K562 (cell line): Measurements from ENCODE around the gene SH3BGRL3. TPM values are rescaled to one million over a fixed set of nuclear protein-coding genes. Genes with fewer than 3 reads are reported as not detected.
A peak's percentile ranks its signal among the peaks of the same experiment; 100 is the strongest.

ENCODE experiments used
- ARID3A ChIP-seq: IDR thresholded peaks from 2 replicates; pipeline ENCODE4 v1.6.1; 2012; ENCODE audit warnings: low read depth, low read length, improper control_type of control experiment, borderline replicate concordance
- BRD4 ChIP-seq: fragments of 200-600 bp; sonication (generic); IDR thresholded peaks from 2 replicates; pipeline ENCODE4 v1.6.1; 2017; ENCODE audit warnings: inconsistent platforms
- CBX2 ChIP-seq: fragments of 200-600 bp; sonication (generic); IDR thresholded peaks from one replicate; pipeline ENCODE4 v1.6.1; 2012; ENCODE audit warnings: mild to moderate bottlenecking, low read length, inconsistent platforms; ENCODE audit not compliant: insufficient read depth, poor library complexity, severe bottlenecking
- EGR1 ChIP-seq: fragments of 450-650 bp; conservative IDR thresholded peaks from 2 replicates; pipeline ENCODE4 v1.6.1; 2017; ENCODE audit warnings: mild to moderate bottlenecking
- GTF2B ChIP-seq: IDR thresholded peaks from 2 replicates; pipeline ENCODE4 v1.6.1; 2011; ENCODE audit not compliant: insufficient read length; ENCODE audit errors: extremely low read depth
- GTF2E2 ChIP-seq: fragments of 200-800 bp; sonication (Bioruptor generic); IDR thresholded peaks from 2 replicates; pipeline ENCODE4 v1.6.1; 2016; ENCODE audit warnings: missing genetic modification characterization, missing compliant biosample characterization
- HMGN3 ChIP-seq: IDR thresholded peaks from 2 replicates; pipeline ENCODE4 v1.6.1; 2011; ENCODE audit warnings: borderline replicate concordance, low read depth, mild to moderate bottlenecking, mixed read lengths, low read length; ENCODE audit not compliant: insufficient read length; ENCODE audit errors: extremely low read depth
- IFI16 ChIP-seq: fragments of 250-450 bp; sonication (Bioruptor Pico); IDR thresholded peaks from 2 replicates; pipeline ENCODE4 v2.1.2; 2022; ENCODE audit warnings: mild to moderate bottlenecking, inconsistent platforms
- JUN ChIP-seq, 2 experiments: sonication (generic) in 1 of 2; formaldehyde crosslinking in 1 of 2; IDR thresholded peaks; 2 replicates each; pipeline versions ENCODE4 v1.6.1 to v1.8.0; 2012 to 2022; ENCODE audit warnings: borderline replicate concordance in 2 of 2, mild to moderate bottlenecking in 2 of 2, improper control_type of control experiment in 1 of 2, low read depth in 1 of 2, low read length in 1 of 2, missing genetic modification reagents in 1 of 2
- KLF10 ChIP-seq: fragments of 250-450 bp; sonication (Bioruptor Pico); IDR thresholded peaks from 2 replicates; pipeline ENCODE4 v1.6.1; 2021; ENCODE audit warnings: matching md5 sums
- MBD1 ChIP-seq: fragments of 250-450 bp; sonication (Bioruptor Pico); IDR thresholded peaks from 2 replicates; pipeline ENCODE4 v1.8.0; 2022; ENCODE audit warnings: inconsistent platforms
- PCBP1 ChIP-seq: fragments of 200-400 bp; formaldehyde crosslinking; IDR thresholded peaks from 2 replicates; pipeline ENCODE4 v1.6.1; 2018; ENCODE audit warnings: mild to moderate bottlenecking, low read depth, low read length; ENCODE audit not compliant: poor library complexity, severe bottlenecking
- PHF8 ChIP-seq: fragments of 200-600 bp; sonication (generic); IDR thresholded peaks from 2 replicates; pipeline ENCODE4 v1.6.1; 2012; ENCODE audit warnings: mixed run types, mild to moderate bottlenecking, inconsistent platforms, low read length, moderate library complexity, borderline replicate concordance
- PURB ChIP-seq: sonication (generic); formaldehyde crosslinking; IDR thresholded peaks from 2 replicates; pipeline ENCODE4 v1.9.0; 2021; ENCODE audit warnings: low read depth, mild to moderate bottlenecking, missing genetic modification reagents
- SOX6 ChIP-seq: fragments of 450-650 bp; IDR thresholded peaks from 2 replicates; pipeline ENCODE4 v1.6.1; 2014; ENCODE audit warnings: mild to moderate bottlenecking
- TCF7L2 ChIP-seq: fragments of 150-350 bp; IDR thresholded peaks from 2 replicates; pipeline ENCODE4 v1.6.1; 2016; ENCODE audit warnings: low read depth, mild to moderate bottlenecking, low read length, moderate library complexity
- TRIM24 ChIP-seq, 2 experiments: fragments of 450-650 bp; IDR thresholded peaks; 2 replicates each; pipeline ENCODE4 v1.6.1; 2016
- TRIM25 ChIP-seq: fragments of 450-650 bp; IDR thresholded peaks from 2 replicates; pipeline ENCODE4 v1.7.0; 2016; ENCODE audit warnings: borderline replicate concordance
- ZFX ChIP-seq: sonication (generic); formaldehyde crosslinking; IDR thresholded peaks from 2 replicates; pipeline ENCODE4 v1.8.0; 2022; ENCODE audit warnings: mild to moderate bottlenecking, missing genetic modification reagents, moderate library complexity
- ZNF511 ChIP-seq: sonication (generic); formaldehyde crosslinking; IDR thresholded peaks from 2 replicates; pipeline ENCODE4 v1.8.0; 2022; ENCODE audit warnings: mild to moderate bottlenecking, missing genetic modification reagents
- ZNF780A ChIP-seq: fragments of 250-450 bp; sonication (Bioruptor Pico); IDR thresholded peaks from 2 replicates; pipeline ENCODE4 v1.5.0; 2021; ENCODE audit warnings: mild to moderate bottlenecking
- ZSCAN29 ChIP-seq: fragments of 450-650 bp; IDR thresholded peaks from 2 replicates; pipeline ENCODE4 v1.6.1; 2017
- polyA plus RNA-seq, 8 experiments: library from polyadenylated mRNA; depleted of rRNA in 4 of 8; stranded (reverse) in 5 of 8; unstranded in 3 of 8; fragments of >200 nt; fragmentation: Nextera tagmentation in 2 of 8; fragmentation: Illumina TruSeq in 1 of 8; extraction: Ambion mirVana in 2 of 8; extraction: Trizol in 1 of 8; gene quantifications; 2 replicates each; pipeline versions ENCODE4 v1.2.1 to v1.2.3, GENCODE V29; 2011 to 2014; ENCODE audit warnings: inconsistent platforms in 1 of 8, missing spikeins in 1 of 8
- total RNA-seq, 7 experiments: library from RNA; depleted of rRNA in 6 of 7; stranded (reverse); fragments of >200 nt in 6 of 7; fragmentation: Illumina TruSeq in 2 of 7; extraction: Trizol in 2 of 7; gene quantifications; 2 replicates each; pipeline versions ENCODE4 v1.2.1 to v1.2.3, GENCODE V29; 2011 to 2021; ENCODE audit warnings: low replicate concordance in 1 of 7

SH3BGRL3 gene
- total and polyA plus RNA-seq, 9 of the 15 experiments (the other 6 are each of a cell fraction or from before 2014, with no cell fraction given): 30.3 to 140 (median 54.2) TPM

- TF ChIP-seq ARID3A: no peak
- TF ChIP-seq PHF8: no peak
- TF ChIP-seq JUN (IDR thresholded peaks at IDR 0.05; ENCODE audit: borderline replicate concordance, low read depth, low read length): no peak
- peak; percentile 6; the same call in 1 of the 2 replicates for TF ChIP-seq JUN (CRISPR knock-in tag; IDR thresholded peaks at IDR 0.05; ENCODE audit: borderline replicate concordance)
- no peak for TF ChIP-seq MBD1 (CRISPR knock-in tag)
- TF ChIP-seq EGR1: no peak; the same call in 1 of the 2 replicates
- no peak; the same call in 1 of the 2 replicates for TF ChIP-seq ZNF511 (CRISPR knock-in tag)
- TF ChIP-seq SOX6: no peak
- no peak for TF ChIP-seq CBX2
- TF ChIP-seq HMGN3: no peak
- TF ChIP-seq TCF7L2: no peak
- no peak for TF ChIP-seq GTF2B
- TF ChIP-seq ZNF780A (CRISPR knock-in tag): no peak
- TF ChIP-seq PURB (CRISPR knock-in tag): no peak
- TF ChIP-seq PCBP1: no peak
- TF ChIP-seq KLF10 (CRISPR knock-in tag): no peak
- TF ChIP-seq TRIM24 (IDR thresholded peaks at IDR 0.05): peak in 1 of 2 experiments; percentile 20; a peak in 1 of 4 replicates
- TF ChIP-seq TRIM25: no peak
- TF ChIP-seq ZSCAN29: no peak
- no peak for TF ChIP-seq GTF2E2 (tag)
- TF ChIP-seq IFI16 (CRISPR knock-in tag): no peak
- TF ChIP-seq BRD4: no peak
- no peak for TF ChIP-seq ZFX (CRISPR knock-in tag)
Observed at GRCh38 chr1:26234644-26235370, 45.1 kb upstream of the SH3BGRL3 start (continued).
